HCT116 (cell line): ENCODE measurements around the gene PRKN. TPM values are rescaled to one million over a fixed set of nuclear protein-coding genes. Genes with fewer than 3 reads are reported as not detected.

Experiments
- ATAC-seq: fragments of 200-7000 bp; cut with Tn5 transposase; 2 replicates; pipeline ENCODE4 v1.9.1; 2020; ENCODE audit warnings: mild to moderate bottlenecking, moderate library complexity
- BruUV-seq: library from RNA; stranded (reverse); fragments of 400-500 nt; replicated peaks from 2 replicates; lab custom pipeline; 2021; lab: Mats Ljungman, UMichigan
- CTCF ChIA-PET: fragments of 300-600 bp; sonication (Branson Sonifier 250); formaldehyde crosslinking; loops from one replicate; lab custom pipeline; 2021; ENCODE audit warnings: antibody characterized with exemption; lab: Charles Lee
- POLR2A ChIA-PET: fragments of 300-600, 350-600 bp; sonication (Branson Sonifier 250); formaldehyde crosslinking; loops from one replicate; lab custom pipeline; 2021; ENCODE audit warnings: antibody characterized with exemption; lab: Charles Lee
- RAD21 ChIA-PET, 2 experiments: fragments of 300-600 bp; sonication (Branson Sonifier 250); formaldehyde crosslinking; loops; one replicate each; lab custom pipeline; 2023; ENCODE audit warnings: low total read pairs in 2 of 2; ENCODE audit not compliant: uncharacterized antibody in 2 of 2, unreplicated experiment in 2 of 2, low non-redundant PET in 1 of 2; lab: Charles Lee
- DNase-seq: peaks from one replicate; pipeline ENCODE4 v3.0.0-alpha.2; 2010; ENCODE audit warnings: low read depth, low spot score
- H2AFZ ChIP-seq: fragments of 200-600 bp; shearing (Covaris generic), sonication (generic); 2 replicates; pipeline ENCODE4 v1.6.1; 2017; ENCODE audit warnings: low read depth, mixed run types, mixed read lengths, antibody characterized with exemption, low read length; ENCODE audit not compliant: poor library complexity, severe bottlenecking
- H3K27ac ChIP-seq: 2 replicates; pipeline ENCODE4 v1.5.1; 2012; ENCODE audit warnings: low read depth, low read length
- H3K27me3 ChIP-seq: fragments of 200-600 bp; sonication (generic); 2 replicates; pipeline ENCODE4 v1.6.1; 2016; ENCODE audit warnings: mixed run types, low read length, mixed read lengths; ENCODE audit not compliant: insufficient read depth
- H3K36me3 ChIP-seq, 2 experiments: fragments of 200-500 bp in 1 of 2; fragments of 200-600 bp in 1 of 2; sonication (Bioruptor generic) in 1 of 2; sonication (generic) in 1 of 2; 2 replicates each; pipeline versions ENCODE4 v1.5.1 to v1.6.1; 2014 to 2016; ENCODE audit warnings: low read length in 2 of 2, inconsistent platforms in 1 of 2, mixed read lengths in 1 of 2, mixed run types in 1 of 2; ENCODE audit not compliant: insufficient read depth in 2 of 2, control insufficient read depth in 1 of 2
- H3K4me1 ChIP-seq, 2 experiments: fragments of 200-600 bp in 1 of 2; sonication (generic) in 1 of 2; 2 replicates each; pipeline versions ENCODE4 v1.5.1 to v1.6.1; 2012 to 2017; ENCODE audit warnings: low read length in 2 of 2, inconsistent platforms in 1 of 2, mild to moderate bottlenecking in 1 of 2, mixed read lengths in 1 of 2, mixed run types in 1 of 2, moderate library complexity in 1 of 2; ENCODE audit not compliant: insufficient read depth in 2 of 2, control insufficient read depth in 1 of 2
- H3K4me2 ChIP-seq: fragments of 200-600 bp; sonication (generic); 2 replicates; pipeline ENCODE4 v1.6.1; 2017; ENCODE audit warnings: mixed run types, low read length, mixed read lengths
- H3K4me3 ChIP-seq, 2 experiments: fragments of 200-600 bp in 1 of 2; sonication (generic) in 1 of 2; replicated peaks in 1 of 2; 2 replicates each; pipeline ENCODE4 v1.5.1; 2011 to 2016; ENCODE audit warnings: low read length in 2 of 2, control low read depth in 1 of 2, low read depth in 1 of 2, mild to moderate bottlenecking in 1 of 2, mixed read lengths in 1 of 2, mixed run types in 1 of 2
- H3K79me2 ChIP-seq: fragments of 200-600 bp; sonication (generic); 2 replicates; pipeline ENCODE4 v1.6.1; 2017; ENCODE audit warnings: mild to moderate bottlenecking, mixed run types, low read length, moderate library complexity, mixed read lengths; ENCODE audit not compliant: insufficient read depth
- H3K9ac ChIP-seq: fragments of 200-600 bp; sonication (generic); 2 replicates; pipeline ENCODE4 v1.6.1; 2016; ENCODE audit warnings: low read length, mixed read lengths
- H3K9me2 ChIP-seq: fragments of 200-600 bp; sonication (generic), shearing (Covaris generic); 2 replicates; pipeline ENCODE4 v1.6.1; 2017; ENCODE audit warnings: mixed run types, mild to moderate bottlenecking, moderate library complexity; ENCODE audit not compliant: insufficient read depth
- H3K9me3 ChIP-seq, 2 experiments: fragments of 200-500 bp in 1 of 2; fragments of 200-600 bp in 1 of 2; sonication (Bioruptor generic) in 1 of 2; sonication (generic) in 1 of 2; 2 replicates each; pipeline ENCODE4 v1.6.1; 2014 to 2017; ENCODE audit warnings: low read length in 2 of 2, mixed read lengths in 2 of 2, inconsistent platforms in 1 of 2, low read depth in 1 of 2, mild to moderate bottlenecking in 1 of 2, mixed run types in 1 of 2, moderate library complexity in 1 of 2; ENCODE audit not compliant: control insufficient read depth in 1 of 2, insufficient read depth in 1 of 2
- H4K20me1 ChIP-seq: fragments of 200-600 bp; sonication (generic), shearing (Covaris generic); 2 replicates; pipeline ENCODE4 v1.6.1; 2017; ENCODE audit warnings: mixed run types, mild to moderate bottlenecking, moderate library complexity; ENCODE audit not compliant: insufficient read depth
- ATF3 ChIP-seq: IDR thresholded peaks from 2 replicates; pipeline ENCODE4 v1.6.1; 2012
- CEBPB ChIP-seq: IDR thresholded peaks from 2 replicates; pipeline ENCODE4 v1.6.1; 2012; ENCODE audit warnings: low read depth
- CTCF ChIP-seq, 3 experiments: fragments of 200-600 bp in 1 of 3; sonication (generic) in 1 of 3; IDR thresholded peaks in 2 of 3; conservative IDR thresholded peaks in 1 of 3; 2 replicates each; pipeline ENCODE4 v1.5.1; 2012 to 2017; ENCODE audit warnings: low read depth in 2 of 3, low read length in 2 of 3, antibody characterized with exemption in 1 of 3, borderline replicate concordance in 1 of 3, control low read depth in 1 of 3, mild to moderate bottlenecking in 1 of 3, mixed read lengths in 1 of 3, mixed run types in 1 of 3, moderate library complexity in 1 of 3; ENCODE audit not compliant: insufficient read depth in 1 of 3
- EGR1 ChIP-seq: IDR thresholded peaks from 2 replicates; pipeline ENCODE4 v1.6.1; 2012; ENCODE audit warnings: low read depth
- EZH2 ChIP-seq: fragments of 200-600 bp; sonication (generic); IDR thresholded peaks from 2 replicates; pipeline ENCODE4 v1.6.1; 2017; ENCODE audit warnings: antibody characterized with exemption, mixed run types
- EZH2phosphoT487 ChIP-seq: fragments of 200-600 bp; IDR thresholded peaks from 2 replicates; pipeline ENCODE4 v1.6.1; 2018; ENCODE audit warnings: antibody characterized with exemption, borderline replicate concordance
- FOSL1 ChIP-seq: IDR thresholded peaks from 2 replicates; pipeline ENCODE4 v1.6.1; 2012; ENCODE audit warnings: low read depth
- MAX ChIP-seq: IDR thresholded peaks from 2 replicates; pipeline ENCODE4 v1.6.1; 2012
- POLR2AphosphoS5 ChIP-seq: IDR thresholded peaks from 2 replicates; pipeline ENCODE4 v1.6.1; 2011; ENCODE audit warnings: mild to moderate bottlenecking, low read depth, low read length, moderate library complexity
- SIN3A ChIP-seq: IDR thresholded peaks from 2 replicates; pipeline ENCODE4 v1.6.1; 2012; ENCODE audit warnings: low read depth
- SP1 ChIP-seq: IDR thresholded peaks from 2 replicates; pipeline ENCODE4 v1.6.1; 2012; ENCODE audit warnings: low read depth
- SRF ChIP-seq: IDR thresholded peaks from 2 replicates; pipeline ENCODE4 v1.6.1; 2012; ENCODE audit warnings: low read depth
- TCF7L2 ChIP-seq: IDR thresholded peaks from 2 replicates; pipeline ENCODE4 v1.7.0; 2011; ENCODE audit warnings: borderline replicate concordance, inconsistent platforms; ENCODE audit not compliant: insufficient read depth, insufficient read length; ENCODE audit errors: extremely low read depth
- YY1 ChIP-seq: IDR thresholded peaks from 2 replicates; pipeline ENCODE4 v1.6.1; 2011; ENCODE audit warnings: low read length, low read depth, moderate library complexity, mild to moderate bottlenecking; ENCODE audit not compliant: insufficient replicate concordance; ENCODE audit errors: extremely low read depth
- ZBTB33 ChIP-seq: IDR thresholded peaks from 2 replicates; pipeline ENCODE4 v1.6.1; 2011; ENCODE audit warnings: mild to moderate bottlenecking, low read length, moderate library complexity; ENCODE audit not compliant: insufficient replicate concordance; ENCODE audit errors: extremely low read depth
- ZFX ChIP-seq: fragments of 450-650 bp; IDR thresholded peaks from 2 replicates; pipeline ENCODE4 v1.6.1; 2017
- intact Hi-C: fragments of 100-400 bp; cut with micrococcal nuclease; formaldehyde crosslinking; loops from 2 replicates; pipeline ENCODE4 v1.10.0; 2022
- total RNA-seq: library from RNA; stranded (reverse); gene quantifications from one replicate; pipeline ENCODE4 v1.2.1, GENCODE V29; 2021; ENCODE audit not compliant: unreplicated experiment

The PRKN gene
- total RNA-seq, 1 experiment from 2014 or later, result 2.6 TPM

GRCh38 chr6:162497389-162497788 is 230.2 kb downstream of the PRKN start:
- Histone ChIP-seq H3K36me3 (no peaks in the 10 kb centered on the region), H2AFZ (no peak overlapping the region), H4K20me1 (no peaks in the 10 kb centered on the region), H3K4me2 (no peak overlapping the region), H3K9me3 (no peaks in the 10 kb centered on the region), H3K27me3 (no peaks in the 10 kb centered on the region), H3K9ac (no peak overlapping the region), H3K9me2 (no peaks in the 10 kb centered on the region), H3K27ac (no peak overlapping the region), H3K4me3 (no peak overlapping the region), H3K79me2 (no peaks in the 10 kb centered on the region), H3K4me1 (no peaks in the 10 kb centered on the region)
- DNase-seq (no peak), ATAC-seq (no peak)
- RAD21 ChIA-PET, result no interaction called here
- CTCF ChIA-PET, result no interaction called here
- TF ChIP-seq CEBPB (no peak), SIN3A (no peak), MAX (no peak)
- no TSS peak for BruUV-seq
- POLR2A ChIA-PET, result no interaction called here
- intact Hi-C loops, result no loop called here

GRCh38 chr6:162493917-162494316 is 233.6 kb downstream of the PRKN start:
- CTCF ChIA-PET, result no interaction called here
- RAD21 ChIA-PET, result no interaction called here
- ATAC-seq, result no peak

More at GRCh38 chr6:162493917-162494316, 233.6 kb downstream of the PRKN start:
- intact Hi-C loops, result no loop called here
- Histone ChIP-seq H3K9me2 (no peaks in the 10 kb centered on the region), H3K4me3 (no peak overlapping the region), H2AFZ (no peak overlapping the region), H3K27me3 (no peaks in the 10 kb centered on the region), H3K27ac (no peak overlapping the region), H3K9ac (no peak overlapping the region), H3K9me3 (no peaks in the 10 kb centered on the region), H3K36me3 (no peaks in the 10 kb centered on the region), H3K79me2 (no peaks in the 10 kb centered on the region), H4K20me1 (no peaks in the 10 kb centered on the region), H3K4me1 (no peaks in the 10 kb centered on the region), H3K4me2 (no peak overlapping the region)
- BruUV-seq, result no TSS peak
- TF ChIP-seq SP1 (no peak), ZBTB33 (no peak), SRF (no peak), TCF7L2 (no peak), EGR1 (no peak), YY1 (no peak), MAX (no peak), FOSL1 (no peak), POLR2AphosphoS5 (no peak), EZH2 (no peak), EZH2phosphoT487 (no peak), ZFX (no peak), ATF3 (no peak), CTCF (IDR thresholded peaks at IDR 0.05 in 2 of 3, conservative IDR thresholded peaks at IDR 0.05 in 1 of 3; ENCODE audit: borderline replicate concordance in 1 of 3, insufficient read depth in 1 of 3, low read depth in 2 of 3, low read length in 2 of 3) (no peak), SIN3A (no peak)
- POLR2A ChIA-PET, result no interaction called here
- DNase-seq, result no peak
